HEK293 (cell line): Measurements from ENCODE around the gene PSEN1.

Source experiments
- CTCF ChIA-PET: fragments of 350-600 bp; formaldehyde crosslinking; extraction: SDS; loops from one replicate; lab custom pipeline; 2021; ENCODE audit warnings: antibody characterized with exemption; lab: Yijun Ruan, JAX
- POLR2A ChIA-PET: fragments of 300-600 bp; formaldehyde crosslinking; extraction: SDS; loops from one replicate; lab custom pipeline; 2020; ENCODE audit warnings: antibody characterized with exemption, inconsistent platforms; lab: Yijun Ruan, JAX
- H3K27ac ChIP-seq: fragments of 200-500 bp; sonication (Bioruptor generic); 2 replicates; pipeline ENCODE4 v1.5.1; 2014; ENCODE audit warnings: low read depth, low read length, control low read depth, inconsistent platforms; ENCODE audit errors: extremely low read depth
- H3K36me3 ChIP-seq, 2 experiments: fragments of 200-500 bp in 1 of 2; sonication (Bioruptor generic) in 1 of 2; 1 replicate in 1 of 2; 2 replicates in 1 of 2; pipeline ENCODE4 v1.5.1; 2014 to 2017; ENCODE audit warnings: inconsistent platforms in 2 of 2, low read length in 2 of 2; ENCODE audit not compliant: control insufficient read depth in 2 of 2, insufficient read depth in 1 of 2
- H3K4me1 ChIP-seq: fragments of 200-500 bp; sonication (Bioruptor generic); 2 replicates; pipeline ENCODE4 v1.5.1; 2014; ENCODE audit warnings: mild to moderate bottlenecking, low read length, inconsistent platforms; ENCODE audit not compliant: control insufficient read depth, insufficient read depth
- H3K4me3 ChIP-seq: 2 replicates; pipeline ENCODE4 v1.5.1; 2011; ENCODE audit warnings: low read depth, mild to moderate bottlenecking, control low read depth, low read length, moderate library complexity
- H3K9me3 ChIP-seq: fragments of 200-500 bp; sonication (Bioruptor generic); 2 replicates; pipeline ENCODE4 v1.5.1; 2014; ENCODE audit warnings: low read depth, low read length, inconsistent platforms; ENCODE audit not compliant: control insufficient read depth, insufficient read depth
- MZF1 ChIP-seq: fragments of 450-650 bp; formaldehyde crosslinking; IDR thresholded peaks from 2 replicates; pipeline ENCODE4 v1.5.1; 2017; ENCODE audit warnings: missing biosample characterization, missing genetic modification characterization, borderline replicate concordance
- OSR2 ChIP-seq: fragments of 450-650 bp; formaldehyde crosslinking; IDR thresholded peaks from 2 replicates; pipeline ENCODE4 v1.5.1; 2016; ENCODE audit warnings: missing biosample characterization, missing genetic modification characterization
- PRDM10 ChIP-seq: fragments of 450-650 bp; formaldehyde crosslinking; IDR thresholded peaks from 2 replicates; pipeline ENCODE4 v1.5.1; 2016; ENCODE audit warnings: missing biosample characterization, missing genetic modification characterization
- PRDM6 ChIP-seq: fragments of 450-650 bp; formaldehyde crosslinking; IDR thresholded peaks from 2 replicates; pipeline ENCODE4 v1.5.1; 2017; ENCODE audit warnings: missing biosample characterization, missing genetic modification characterization
- ZBTB8A ChIP-seq: fragments of 450-650 bp; formaldehyde crosslinking; IDR thresholded peaks from 2 replicates; pipeline ENCODE4 v1.5.1; 2016; ENCODE audit warnings: missing biosample characterization, missing genetic modification characterization
- ZNF157 ChIP-seq: fragments of 450-650 bp; formaldehyde crosslinking; IDR thresholded peaks from 2 replicates; pipeline ENCODE4 v1.5.1; 2016; ENCODE audit warnings: missing biosample characterization, missing genetic modification characterization
- ZNF18 ChIP-seq: fragments of 450-650 bp; formaldehyde crosslinking; IDR thresholded peaks from 2 replicates; pipeline ENCODE4 v1.5.1; 2016; ENCODE audit warnings: missing biosample characterization, missing genetic modification characterization
- ZNF211 ChIP-seq: fragments of 450-650 bp; formaldehyde crosslinking; IDR thresholded peaks from 2 replicates; pipeline ENCODE4 v1.5.1; 2016; ENCODE audit warnings: low read depth, missing biosample characterization, missing genetic modification characterization
- ZNF292 ChIP-seq: fragments of 450-650 bp; formaldehyde crosslinking; IDR thresholded peaks from 2 replicates; pipeline ENCODE4 v1.5.1; 2016; ENCODE audit warnings: low read depth, missing biosample characterization, missing genetic modification characterization, borderline replicate concordance
- ZNF513 ChIP-seq: fragments of 450-650 bp; IDR thresholded peaks from 2 replicates; pipeline ENCODE4 v1.5.1; 2018; ENCODE audit warnings: missing biosample characterization, missing genetic modification characterization
- ZNF623 ChIP-seq: fragments of 450-650 bp; formaldehyde crosslinking; IDR thresholded peaks from 2 replicates; pipeline ENCODE4 v1.5.1; 2016; ENCODE audit warnings: missing biosample characterization, missing genetic modification characterization
- ZNF670 ChIP-seq: fragments of 450-650 bp; formaldehyde crosslinking; IDR thresholded peaks from 2 replicates; pipeline ENCODE4 v1.5.1; 2016; ENCODE audit warnings: missing biosample characterization, missing genetic modification characterization, low read depth

PSEN1 gene

GRCh38 chr14:73233564-73233963, 97.3 kb downstream of the PSEN1 start:
- Histone ChIP-seq H3K9me3 (no peaks in the 10 kb centered on the region), H3K4me3 (no peak overlapping the region), H3K27ac (no peak overlapping the region), H3K36me3 (no peaks in the 10 kb centered on the region), H3K4me1 (peaks cover 12% of the 10 kb centered on the region)
- CTCF ChIA-PET: interaction anchor here (2.4 kb wide), 1 partner anchor 239 kb away, joined by 8 read pairs; no protein-coding TSS in a partner anchor
- TF ChIP-seq ZNF623 (tag by site-specific recombination): no peak
- no peak for TF ChIP-seq ZNF513 (tag by site-specific recombination)
- no peak for TF ChIP-seq ZNF292 (tag by site-specific recombination)
- no peak for TF ChIP-seq ZNF670 (tag by site-specific recombination)
- no peak for TF ChIP-seq ZNF18 (tag by site-specific recombination)
- TF ChIP-seq PRDM10 (tag by site-specific recombination): no peak
- no peak for TF ChIP-seq PRDM6 (tag by site-specific recombination)
- TF ChIP-seq ZBTB8A (tag by site-specific recombination): no peak
- POLR2A ChIA-PET: no interaction called here

- H3K4me1 ChIP-seq: peaks cover 12% of the 10 kb centered on the region
- H3K36me3 ChIP-seq: no peaks in the 10 kb centered on the region
- no peak overlapping the region for H3K27ac ChIP-seq
- H3K4me3 ChIP-seq: no peak overlapping the region
- POLR2A ChIA-PET: no interaction called here
- TF ChIP-seq ZNF211 (tag by site-specific recombination) (no peak), ZNF157 (tag by site-specific recombination) (no peak), MZF1 (tag by site-specific recombination) (no peak), OSR2 (no peak)
- CTCF ChIA-PET: no interaction called here
- H3K9me3 ChIP-seq: no peaks in the 10 kb centered on the region
Measured at GRCh38 chr14:73234029-73234428, 97.7 kb downstream of the PSEN1 start.
